Gastroesophageal sphincter (tissue), 4 donors: ENCODE measurements around the gene SUPT4H1. TPM values are rescaled to one million over a fixed set of nuclear protein-coding genes. Genes with fewer than 3 reads are reported as not detected.
A peak's percentile ranks its signal among the peaks of the same experiment; 100 is the strongest.

Source experiments
- ATAC-seq: fragments of 150-250 bp; one replicate; pipeline ENCODE4 v1.9.1; 2016; ENCODE audit warnings: mild to moderate bottlenecking, moderate library complexity
- H3K27ac ChIP-seq, 4 donors: fragments of 200-600 bp; sonication (generic) in 3 of 4; 1 replicate in 3 of 4; 2 replicates in 1 of 4; pipeline ENCODE4 v1.5.1; 2016 to 2019
- H3K27me3 ChIP-seq: fragments of 200-600 bp; sonication (generic); one replicate; pipeline ENCODE4 v1.5.1; 2019
- H3K36me3 ChIP-seq, 2 donors: fragments of 200-600 bp; sonication (generic); one replicate each; pipeline ENCODE4 v1.5.1; 2019; ENCODE audit warnings: control low read depth in 1 of 2
- H3K4me1 ChIP-seq, 3 donors: fragments of 200-600 bp; sonication (generic); 1 replicate in 2 of 3; 2 replicates in 1 of 3; pipeline ENCODE4 v1.5.1; 2016 to 2019; ENCODE audit warnings: control low read depth in 2 of 3
- H3K4me3 ChIP-seq, 2 donors: fragments of 200-600 bp; sonication (generic); one replicate each; pipeline ENCODE4 v1.5.1; 2019; ENCODE audit warnings: mild to moderate bottlenecking in 1 of 2, moderate library complexity in 1 of 2
- H3K9me3 ChIP-seq, 3 donors: fragments of 200-600 bp; sonication (generic); one replicate each; pipeline ENCODE4 v1.5.1; 2017 to 2019; ENCODE audit warnings: control low read depth in 2 of 3
- EP300 ChIP-seq: sonication (generic); formaldehyde crosslinking; IDR thresholded peaks from one replicate; pipeline ENCODE4 v1.6.1; 2017; ENCODE audit warnings: antibody characterized with exemption, mild to moderate bottlenecking
- POLR2A ChIP-seq, 2 donors: fragments of 450-650 bp; IDR thresholded peaks; one replicate each; pipeline ENCODE4 v1.6.1; 2017; ENCODE audit warnings: antibody characterized with exemption in 2 of 2, mild to moderate bottlenecking in 2 of 2, moderate library complexity in 1 of 2
- POLR2AphosphoS5 ChIP-seq: sonication (generic); formaldehyde crosslinking; IDR thresholded peaks from one replicate; pipeline ENCODE4 v1.6.1; 2017; ENCODE audit warnings: antibody characterized with exemption
- WGBS, 2 donors: methylation state at CpG; one replicate each; pipeline ENCODE4 v1.1.5; 2018; ENCODE audit warnings: low coverage in 1 of 2; 5-methylcytosine and 5-hydroxymethylcytosine counted together
- total RNA-seq, 4 donors: library from RNA; depleted of rRNA; stranded (reverse); fragments of >200 nt; gene quantifications; one replicate each; pipeline ENCODE4 v1.1.0, GENCODE V29; 2016
- TF ChIP-seq, protein P1 (sequence below), 4 experiments: fragments of 200-600 bp in 2 of 4; fragments of 450-650 bp in 2 of 4; sonication (generic) in 1 of 4; IDR thresholded peaks; one replicate each; pipeline ENCODE4 v1.5.1; 2017 to 2019; ENCODE audit warnings: antibody characterized with exemption in 4 of 4, mild to moderate bottlenecking in 2 of 4, moderate library complexity in 2 of 4

Gene SUPT4H1
- total RNA-seq, 4 donors from 2014 or later, result 40.1 to 55.4 (median 45.1) TPM

DNA sequence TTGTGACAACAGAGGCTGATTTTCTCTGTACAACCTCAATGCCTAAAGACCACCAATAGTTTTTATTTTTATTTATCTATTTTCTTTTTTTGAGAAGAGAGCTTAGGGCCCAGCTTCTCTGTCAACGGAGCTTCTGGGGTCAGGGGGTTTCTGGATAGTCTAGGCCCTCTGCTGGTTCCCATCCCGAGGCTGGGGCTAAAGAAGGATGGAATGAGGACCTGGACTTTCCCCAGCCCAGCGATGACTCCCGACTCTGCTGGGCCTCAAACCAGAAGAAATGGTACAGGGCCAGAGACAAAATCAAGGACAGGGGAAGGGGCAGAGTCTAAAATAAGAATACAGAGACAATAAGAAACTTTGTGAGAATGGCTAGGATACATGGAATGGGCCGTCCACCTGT is 17.7 kb downstream of the SUPT4H1 start:
- peaks cover 20% of the 10 kb centered on the region for H3K27me3 ChIP-seq
- H3K4me1 ChIP-seq, result peaks cover 0 to 44% (median 6%) of the 10 kb centered on the region in 3 donors
- H3K36me3 ChIP-seq, result no peaks in the 10 kb centered on the region
- TF ChIP-seq POLR2AphosphoS5 (no peak), POLR2A (IDR thresholded peaks at IDR 0.05) (no peak), EP300 (no peak)
- TF ChIP-seq, protein P1, sequence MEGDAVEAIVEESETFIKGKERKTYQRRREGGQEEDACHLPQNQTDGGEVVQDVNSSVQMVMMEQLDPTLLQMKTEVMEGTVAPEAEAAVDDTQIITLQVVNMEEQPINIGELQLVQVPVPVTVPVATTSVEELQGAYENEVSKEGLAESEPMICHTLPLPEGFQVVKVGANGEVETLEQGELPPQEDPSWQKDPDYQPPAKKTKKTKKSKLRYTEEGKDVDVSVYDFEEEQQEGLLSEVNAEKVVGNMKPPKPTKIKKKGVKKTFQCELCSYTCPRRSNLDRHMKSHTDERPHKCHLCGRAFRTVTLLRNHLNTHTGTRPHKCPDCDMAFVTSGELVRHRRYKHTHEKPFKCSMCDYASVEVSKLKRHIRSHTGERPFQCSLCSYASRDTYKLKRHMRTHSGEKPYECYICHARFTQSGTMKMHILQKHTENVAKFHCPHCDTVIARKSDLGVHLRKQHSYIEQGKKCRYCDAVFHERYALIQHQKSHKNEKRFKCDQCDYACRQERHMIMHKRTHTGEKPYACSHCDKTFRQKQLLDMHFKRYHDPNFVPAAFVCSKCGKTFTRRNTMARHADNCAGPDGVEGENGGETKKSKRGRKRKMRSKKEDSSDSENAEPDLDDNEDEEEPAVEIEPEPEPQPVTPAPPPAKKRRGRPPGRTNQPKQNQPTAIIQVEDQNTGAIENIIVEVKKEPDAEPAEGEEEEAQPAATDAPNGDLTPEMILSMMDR (IDR thresholded peaks at IDR 0.05), result no peak
- H3K4me3 ChIP-seq, result no peak overlapping the region
- WGBS, 2 donors, result 80 to 100% methylated on average over 1 to 3 of the region's 5 CpGs
- no peaks in the 10 kb centered on the region for H3K9me3 ChIP-seq
- ATAC-seq, result no peak
- H3K27ac ChIP-seq, result peak overlapping the region in 1 of 4 donors; percentile 85

- no peak overlapping the region for H3K4me3 ChIP-seq
- TF ChIP-seq POLR2AphosphoS5 (no peak), POLR2A (IDR thresholded peaks at IDR 0.05) (no peak), EP300 (no peak)
- TF ChIP-seq, protein P1 (IDR thresholded peaks at IDR 0.05), result no peak
- peaks cover 0 to 42% (median 4%) of the 10 kb centered on the region in 3 donors for H3K4me1 ChIP-seq
- H3K27me3 ChIP-seq, result peaks cover 20% of the 10 kb centered on the region
- H3K27ac ChIP-seq, result peak overlapping the region in 1 of 4 donors; percentile 66
- H3K9me3 ChIP-seq, result no peaks in the 10 kb centered on the region
- no peak for ATAC-seq
- H3K36me3 ChIP-seq, result no peaks in the 10 kb centered on the region
- 63 to 78% methylated on average over 3 to 6 of the region's 6 CpGs for WGBS, 2 donors
Measured at GRCh38 chr17:58333736-58334207, 18.2 kb downstream of the SUPT4H1 start.

DNA sequence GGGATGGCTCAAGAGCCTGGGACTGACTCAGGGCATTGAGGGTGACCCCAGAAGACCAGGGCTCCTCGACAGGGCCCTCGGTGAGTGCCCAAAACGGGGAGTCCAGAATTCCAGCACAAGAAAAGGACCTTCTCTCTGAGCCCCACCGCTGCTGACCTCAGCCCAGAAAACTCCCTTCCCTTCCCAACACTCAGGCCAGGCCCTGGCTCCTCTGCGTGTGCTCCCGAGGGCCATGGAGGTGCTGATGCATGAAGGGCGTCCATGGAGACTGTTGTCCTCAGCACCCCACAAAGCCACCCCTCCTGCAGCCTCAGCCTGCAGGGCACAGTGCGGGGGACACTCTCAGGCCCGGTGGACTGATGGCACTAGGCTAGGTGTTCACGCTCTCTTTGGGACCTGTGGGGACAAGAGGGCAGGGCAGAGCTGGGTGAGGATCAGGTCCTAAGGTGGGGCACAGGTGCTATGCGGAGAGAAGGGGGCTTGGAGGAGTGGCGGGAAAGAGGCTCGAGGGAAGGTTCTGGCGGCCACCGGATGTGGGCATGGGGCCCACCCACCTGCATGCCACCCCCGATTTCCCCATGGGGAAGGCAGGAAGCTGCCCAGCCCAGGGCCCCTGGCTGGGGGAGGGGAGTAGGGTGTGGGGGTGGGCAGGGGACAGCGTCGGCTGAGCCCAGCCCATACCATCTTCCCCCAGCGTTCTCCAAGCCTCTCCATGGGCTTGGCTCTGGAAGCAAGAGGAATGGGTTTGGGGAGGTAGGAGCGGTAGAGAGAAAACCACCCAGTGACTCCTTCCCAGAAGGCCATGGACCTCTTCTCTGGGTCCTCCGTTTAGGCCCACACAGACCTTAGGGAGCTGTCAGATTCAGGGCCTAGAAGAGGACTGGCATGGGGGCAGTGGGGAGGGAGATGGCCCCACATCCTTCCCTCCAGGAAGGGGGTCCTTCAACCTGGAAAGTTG is 18.9 kb downstream of the SUPT4H1 start:
- Histone ChIP-seq H3K36me3 (no peaks in the 10 kb centered on the region), H3K27me3 (peaks cover 20% of the 10 kb centered on the region), H3K4me1 (peaks cover 0 to 42% (median 2%) of the 10 kb centered on the region in 3 donors), H3K4me3 (peak overlapping the region in 1 of 2 donors; percentile 48), H3K9me3 (no peaks in the 10 kb centered on the region), H3K27ac (peak overlapping the region in 1 of 4 donors; percentile 66)
- WGBS, 2 donors, result 58% methylated on average over 2 of the region's 21 CpGs; no CpG with 5 or more reads in 1 of the 2 donors
- no peak for TF ChIP-seq EP300
- TF ChIP-seq, protein P1 (IDR thresholded peaks at IDR 0.05), result no peak
- TF ChIP-seq POLR2AphosphoS5, result no peak
- TF ChIP-seq POLR2A (IDR thresholded peaks at IDR 0.05), result no peak
- ATAC-seq, result no peak

- peak; percentile 21 for ATAC-seq
- H3K9me3 ChIP-seq, result no peaks in the 10 kb centered on the region
- peak overlapping the region; percentile 27 to 48 for H3K4me3 ChIP-seq
- peaks cover 0 to 33% (median 0%) of the 10 kb centered on the region in 3 donors for H3K4me1 ChIP-seq
- H3K27ac ChIP-seq, result peak overlapping the region in 3 of 4 donors; percentile 22 to 66 (median 26)
- H3K27me3 ChIP-seq, result peaks cover 20% of the 10 kb centered on the region
- no peaks in the 10 kb centered on the region for H3K36me3 ChIP-seq
- peak; percentile 67 for TF ChIP-seq POLR2AphosphoS5
- no peak for TF ChIP-seq EP300
- TF ChIP-seq, protein P1 (IDR thresholded peaks at IDR 0.05), result no peak
- peak; percentile 65 to 89 for TF ChIP-seq POLR2A (IDR thresholded peaks at IDR 0.05)
- 100% methylated on average over 1 of the region's 31 CpGs; no CpG with 5 or more reads in 1 of the 2 donors for WGBS, 2 donors
Measured at GRCh38 chr17:58331815-58332777, 19.9 kb downstream of the SUPT4H1 start.
